Measurements from ENCODE around the gene DPP6.

GRCh38 chr7:154167051-154167450 is 114.9 kb downstream of the DPP6 start:
- TF ChIP-seq, protein P1, sequence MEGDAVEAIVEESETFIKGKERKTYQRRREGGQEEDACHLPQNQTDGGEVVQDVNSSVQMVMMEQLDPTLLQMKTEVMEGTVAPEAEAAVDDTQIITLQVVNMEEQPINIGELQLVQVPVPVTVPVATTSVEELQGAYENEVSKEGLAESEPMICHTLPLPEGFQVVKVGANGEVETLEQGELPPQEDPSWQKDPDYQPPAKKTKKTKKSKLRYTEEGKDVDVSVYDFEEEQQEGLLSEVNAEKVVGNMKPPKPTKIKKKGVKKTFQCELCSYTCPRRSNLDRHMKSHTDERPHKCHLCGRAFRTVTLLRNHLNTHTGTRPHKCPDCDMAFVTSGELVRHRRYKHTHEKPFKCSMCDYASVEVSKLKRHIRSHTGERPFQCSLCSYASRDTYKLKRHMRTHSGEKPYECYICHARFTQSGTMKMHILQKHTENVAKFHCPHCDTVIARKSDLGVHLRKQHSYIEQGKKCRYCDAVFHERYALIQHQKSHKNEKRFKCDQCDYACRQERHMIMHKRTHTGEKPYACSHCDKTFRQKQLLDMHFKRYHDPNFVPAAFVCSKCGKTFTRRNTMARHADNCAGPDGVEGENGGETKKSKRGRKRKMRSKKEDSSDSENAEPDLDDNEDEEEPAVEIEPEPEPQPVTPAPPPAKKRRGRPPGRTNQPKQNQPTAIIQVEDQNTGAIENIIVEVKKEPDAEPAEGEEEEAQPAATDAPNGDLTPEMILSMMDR (IDR thresholded peaks at IDR 0.05): no peak
- TF ChIP-seq POLR2A (IDR thresholded peaks at IDR 0.05) (no peak), EP300 (IDR thresholded peaks at IDR 0.05) (no peak)

Measured in ovary (tissue), 3 donors.